Measurements from ENCODE around the gene KATNAL1. TPM values are rescaled to one million over a fixed set of nuclear protein-coding genes. Genes with fewer than 3 reads are reported as not detected.

The KATNAL1 gene
- total RNA-seq, 1 donor from 2014 or later = 74.6 TPM

DNA sequence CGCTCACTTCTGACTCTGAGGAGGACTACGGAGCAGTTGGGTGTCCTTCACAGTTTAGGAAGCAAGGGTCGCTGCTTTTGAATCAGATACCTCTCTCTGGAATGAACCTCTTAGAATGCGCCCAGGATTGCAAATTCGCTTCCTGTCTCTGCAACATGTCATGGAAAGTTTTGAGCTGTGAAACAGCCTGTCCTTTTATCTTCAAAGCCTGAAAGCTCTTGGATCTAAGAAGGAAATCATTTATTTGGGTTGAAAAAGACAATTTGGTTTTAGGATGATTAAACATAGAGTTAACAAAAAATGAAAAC lies 134.1 kb downstream of the KATNAL1 start:
- TF ChIP-seq, protein P1, sequence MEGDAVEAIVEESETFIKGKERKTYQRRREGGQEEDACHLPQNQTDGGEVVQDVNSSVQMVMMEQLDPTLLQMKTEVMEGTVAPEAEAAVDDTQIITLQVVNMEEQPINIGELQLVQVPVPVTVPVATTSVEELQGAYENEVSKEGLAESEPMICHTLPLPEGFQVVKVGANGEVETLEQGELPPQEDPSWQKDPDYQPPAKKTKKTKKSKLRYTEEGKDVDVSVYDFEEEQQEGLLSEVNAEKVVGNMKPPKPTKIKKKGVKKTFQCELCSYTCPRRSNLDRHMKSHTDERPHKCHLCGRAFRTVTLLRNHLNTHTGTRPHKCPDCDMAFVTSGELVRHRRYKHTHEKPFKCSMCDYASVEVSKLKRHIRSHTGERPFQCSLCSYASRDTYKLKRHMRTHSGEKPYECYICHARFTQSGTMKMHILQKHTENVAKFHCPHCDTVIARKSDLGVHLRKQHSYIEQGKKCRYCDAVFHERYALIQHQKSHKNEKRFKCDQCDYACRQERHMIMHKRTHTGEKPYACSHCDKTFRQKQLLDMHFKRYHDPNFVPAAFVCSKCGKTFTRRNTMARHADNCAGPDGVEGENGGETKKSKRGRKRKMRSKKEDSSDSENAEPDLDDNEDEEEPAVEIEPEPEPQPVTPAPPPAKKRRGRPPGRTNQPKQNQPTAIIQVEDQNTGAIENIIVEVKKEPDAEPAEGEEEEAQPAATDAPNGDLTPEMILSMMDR (IDR thresholded peaks at IDR 0.05; ENCODE audit: partially characterized antibody, unreplicated experiment) = no peak
- peaks cover 2% of the 10 kb centered on the region for H3K9me3 Mint-ChIP-seq (ENCODE audit: unreplicated experiment)
- H3K4me3 Mint-ChIP-seq (ENCODE audit: unreplicated experiment) = no peak overlapping the region
- H3K4me1 Mint-ChIP-seq (ENCODE audit: low read depth, unreplicated experiment) = no peaks in the 10 kb centered on the region
- no peak overlapping the region for H3K27ac Mint-ChIP-seq (ENCODE audit: unreplicated experiment)
- no peak for DNase-seq
- H3K36me3 Mint-ChIP-seq (ENCODE audit: unreplicated experiment) = no peaks in the 10 kb centered on the region
- no peaks in the 10 kb centered on the region for H3K27me3 Mint-ChIP-seq (ENCODE audit: unreplicated experiment)

DNA sequence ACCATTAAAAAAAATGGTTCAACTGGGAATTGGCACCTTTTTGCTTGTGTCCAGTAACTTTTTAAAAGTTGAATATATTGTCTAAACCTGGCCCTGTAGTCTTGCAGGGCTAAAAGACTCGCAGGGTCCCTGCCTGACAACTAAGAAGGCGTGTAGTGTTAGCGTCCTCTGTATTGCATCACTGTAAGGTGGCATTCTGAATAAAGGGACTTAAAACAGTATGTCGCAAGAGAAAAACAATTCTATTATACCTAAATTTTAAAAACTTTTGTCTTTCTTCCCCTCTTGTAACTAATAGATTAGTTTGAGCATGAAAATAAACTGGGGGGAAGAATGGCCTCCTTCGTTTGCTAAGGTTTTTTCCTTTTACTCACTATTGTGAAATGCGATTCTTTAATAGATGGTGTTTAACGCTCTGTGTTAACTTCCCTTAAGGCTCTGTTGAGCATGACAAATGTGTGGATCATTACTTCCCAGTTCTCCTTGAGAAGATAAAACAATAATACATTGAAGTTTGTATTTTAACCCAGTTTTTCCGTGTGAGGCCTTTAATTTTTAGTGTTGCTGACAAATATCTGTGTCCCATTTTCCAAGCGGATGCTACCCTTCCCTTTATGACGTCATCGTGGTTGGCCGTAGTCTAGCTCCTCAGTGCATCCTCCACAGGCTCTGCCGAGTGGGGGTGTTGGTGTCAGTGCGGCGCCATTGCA lies 134.6 kb downstream of the KATNAL1 start:
- Mint-ChIP-seq H3K27ac (ENCODE audit: unreplicated experiment) (no peak overlapping the region), H3K4me1 (ENCODE audit: low read depth, unreplicated experiment) (no peaks in the 10 kb centered on the region), H3K9me3 (ENCODE audit: unreplicated experiment) (peaks cover 2% of the 10 kb centered on the region), H3K4me3 (ENCODE audit: unreplicated experiment) (no peak overlapping the region), H3K27me3 (ENCODE audit: unreplicated experiment) (no peaks in the 10 kb centered on the region), H3K36me3 (ENCODE audit: unreplicated experiment) (no peaks in the 10 kb centered on the region)
- TF ChIP-seq, protein P1 (IDR thresholded peaks at IDR 0.05; ENCODE audit: partially characterized antibody, unreplicated experiment) = no peak
- DNase-seq = no peak

DNA sequence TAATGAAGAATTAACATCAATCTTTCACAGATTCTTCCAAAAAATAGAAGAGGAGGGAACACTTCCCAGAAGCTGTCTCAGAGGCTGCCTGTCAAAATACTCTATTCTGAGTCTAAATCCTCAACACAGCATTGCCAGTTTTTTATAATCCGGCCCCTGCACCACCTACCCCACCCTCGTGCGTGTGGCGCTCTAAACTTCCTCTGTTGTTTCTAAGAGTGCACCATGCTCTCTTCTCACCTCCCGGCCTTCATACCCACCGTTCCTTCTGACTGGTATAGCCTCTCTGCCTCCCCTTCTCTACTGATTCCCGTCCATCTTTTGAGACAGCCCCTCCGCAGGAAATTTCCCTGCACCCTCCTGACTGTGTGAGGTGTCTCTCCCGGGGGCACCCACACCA lies 136.8 kb downstream of the KATNAL1 start:
- H3K27ac Mint-ChIP-seq (ENCODE audit: unreplicated experiment) = no peak overlapping the region
- TF ChIP-seq, protein P1 (IDR thresholded peaks at IDR 0.05; ENCODE audit: partially characterized antibody, unreplicated experiment) = no peak
- H3K4me1 Mint-ChIP-seq (ENCODE audit: low read depth, unreplicated experiment) = peaks cover 6% of the 10 kb centered on the region
- no peak overlapping the region for H3K4me3 Mint-ChIP-seq (ENCODE audit: unreplicated experiment)
- peaks cover 2% of the 10 kb centered on the region for H3K9me3 Mint-ChIP-seq (ENCODE audit: unreplicated experiment)
- H3K36me3 Mint-ChIP-seq (ENCODE audit: unreplicated experiment) = no peaks in the 10 kb centered on the region
- H3K27me3 Mint-ChIP-seq (ENCODE audit: unreplicated experiment) = peaks cover 2% of the 10 kb centered on the region
- no peak for DNase-seq

DNA sequence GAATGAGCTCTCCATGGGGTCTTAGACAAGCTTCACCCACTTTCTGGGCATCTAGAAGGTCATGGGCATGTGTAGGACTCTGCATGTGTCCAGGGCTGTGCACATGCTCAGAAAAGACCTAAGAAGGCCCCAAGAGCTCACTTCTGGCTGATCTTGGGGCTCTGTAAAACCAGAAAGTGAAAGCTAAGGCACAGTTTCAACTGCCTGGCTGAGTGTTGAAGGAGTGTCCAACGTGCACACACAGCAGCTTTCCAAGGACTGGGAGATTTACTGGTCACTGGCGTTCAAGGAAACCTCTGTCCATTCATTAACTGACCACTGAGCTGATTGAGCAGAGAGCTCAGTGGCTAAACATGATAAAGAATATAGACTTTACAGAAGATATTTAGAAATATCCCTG lies 137.9 kb downstream of the KATNAL1 start:
- peaks cover 2% of the 10 kb centered on the region for H3K27me3 Mint-ChIP-seq (ENCODE audit: unreplicated experiment)
- TF ChIP-seq, protein P1 (IDR thresholded peaks at IDR 0.05; ENCODE audit: partially characterized antibody, unreplicated experiment) = no peak
- no peak overlapping the region for H3K27ac Mint-ChIP-seq (ENCODE audit: unreplicated experiment)
- H3K9me3 Mint-ChIP-seq (ENCODE audit: unreplicated experiment) = peaks cover 2% of the 10 kb centered on the region
- H3K4me1 Mint-ChIP-seq (ENCODE audit: low read depth, unreplicated experiment) = peaks cover 10% of the 10 kb centered on the region
- H3K36me3 Mint-ChIP-seq (ENCODE audit: unreplicated experiment) = no peaks in the 10 kb centered on the region
- H3K4me3 Mint-ChIP-seq (ENCODE audit: unreplicated experiment) = no peak overlapping the region
- no peak for DNase-seq

- H3K4me1 Mint-ChIP-seq (ENCODE audit: low read depth, unreplicated experiment) = peaks cover 10% of the 10 kb centered on the region
- TF ChIP-seq, protein P1 (IDR thresholded peaks at IDR 0.05; ENCODE audit: partially characterized antibody, unreplicated experiment) = no peak
- H3K27me3 Mint-ChIP-seq (ENCODE audit: unreplicated experiment) = peaks cover 2% of the 10 kb centered on the region
Observed at GRCh38 chr13:30165796-30166195, 141.6 kb downstream of the KATNAL1 start.

More at GRCh38 chr13:30165796-30166195, 141.6 kb downstream of the KATNAL1 start:
- Mint-ChIP-seq H3K9me3 (ENCODE audit: unreplicated experiment) (peaks cover 2% of the 10 kb centered on the region), H3K4me3 (ENCODE audit: unreplicated experiment) (no peak overlapping the region), H3K36me3 (ENCODE audit: unreplicated experiment) (peaks cover 4% of the 10 kb centered on the region), H3K27ac (ENCODE audit: unreplicated experiment) (peak overlapping the region; percentile 46)
- DNase-seq = no peak
